ENCODE results near the gene PARN.
"Not testable (repeated sequence)": the region's sequence is repeated elsewhere in the genome, so short reads cannot be mapped to it uniquely, and the experiment has no call there.

PARN gene

DNA sequence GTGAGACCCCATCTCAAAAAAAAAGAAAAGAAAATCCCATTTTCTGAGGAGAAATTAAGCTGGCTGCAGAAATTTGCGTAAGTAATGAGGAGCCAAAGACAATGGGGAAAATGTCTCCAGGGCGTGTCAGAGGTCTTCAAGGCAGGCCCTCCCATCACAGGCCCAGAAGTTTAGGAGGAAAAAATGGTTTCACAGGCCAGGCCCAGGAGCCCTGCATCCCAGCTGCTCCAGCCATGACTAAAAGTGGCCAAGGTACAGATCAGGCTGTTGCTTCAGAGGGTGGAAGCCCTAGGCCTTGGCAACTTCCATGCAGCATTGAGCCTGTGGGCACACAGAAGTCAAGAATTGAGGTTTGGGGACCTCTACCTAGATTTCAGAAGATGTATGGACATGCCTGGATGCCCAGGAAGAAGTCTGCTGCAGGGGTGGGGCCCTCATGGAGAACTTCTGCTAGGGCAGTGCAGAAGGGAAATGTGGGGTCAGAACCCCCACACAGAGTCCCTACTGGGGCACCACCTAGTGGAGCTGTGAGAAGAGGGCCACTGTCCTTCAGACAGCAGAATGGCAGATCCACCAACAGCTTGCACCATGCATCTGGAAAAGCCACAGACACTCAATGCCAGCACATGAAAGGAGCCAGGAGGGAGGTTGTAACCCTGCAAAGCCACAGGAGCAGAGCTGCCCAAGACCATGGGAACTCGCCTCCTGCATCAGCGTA is 55.2 kb downstream of the PARN start:
- not testable (repeated sequence) for H3K4me3 Mint-ChIP-seq; H3K27ac Mint-ChIP-seq; H3K4me1 Mint-ChIP-seq (ENCODE audit: low read depth); DNase-seq (ENCODE audit: low spot score); H3K27me3 Mint-ChIP-seq (ENCODE audit: low read depth); H3K9me3 Mint-ChIP-seq
- peaks cover 48% of the 10 kb centered on the region for H3K36me3 Mint-ChIP-seq (ENCODE audit: low read depth)

DNA sequence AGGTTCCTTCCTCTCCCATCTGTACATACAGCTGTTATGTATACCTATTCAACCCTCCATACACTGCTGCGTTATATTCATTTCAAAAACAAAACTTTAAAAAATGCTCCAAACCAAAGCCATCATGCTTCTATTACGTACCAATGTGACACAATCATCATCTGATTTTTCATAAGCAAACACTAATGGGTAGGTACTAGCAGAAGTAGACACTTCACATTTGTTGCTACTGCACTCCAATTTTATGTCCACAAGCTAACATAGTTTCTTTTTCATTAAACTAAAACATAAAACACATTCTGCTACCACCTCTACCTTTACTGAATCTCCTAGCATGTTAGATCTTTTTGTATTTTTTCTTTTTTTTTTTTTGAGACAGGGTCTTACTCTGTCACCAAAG is 57.5 kb downstream of the PARN start:
- DNase-seq (ENCODE audit: low spot score): no peak
- H3K9me3 Mint-ChIP-seq: peaks cover 6% of the 10 kb centered on the region
- H3K4me1 Mint-ChIP-seq (ENCODE audit: low read depth): peaks cover 7% of the 10 kb centered on the region
- no peak overlapping the region for H3K27ac Mint-ChIP-seq
- no peaks in the 10 kb centered on the region for H3K27me3 Mint-ChIP-seq (ENCODE audit: low read depth)
- H3K4me3 Mint-ChIP-seq: no peak overlapping the region
- H3K36me3 Mint-ChIP-seq (ENCODE audit: low read depth): peaks cover 46% of the 10 kb centered on the region

DNA sequence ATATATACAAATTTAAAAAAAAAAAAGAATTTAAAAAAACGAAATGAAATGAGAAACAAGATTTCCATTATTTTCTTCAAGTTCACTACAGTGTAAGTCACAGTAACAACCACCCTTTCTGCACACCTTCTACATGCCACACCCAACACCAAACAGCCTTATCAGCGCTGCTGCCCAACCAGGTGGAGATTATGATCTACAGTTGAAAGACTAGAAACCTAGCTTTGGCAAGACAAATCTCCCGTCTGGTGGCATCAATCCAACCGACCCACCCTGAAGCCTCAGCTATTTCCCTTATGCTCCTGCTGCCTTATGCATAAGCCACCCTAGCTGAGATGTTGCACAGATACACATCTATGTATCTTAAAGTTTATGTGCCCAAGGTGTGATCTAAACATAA is 60.8 kb downstream of the PARN start:
- no peak for DNase-seq (ENCODE audit: low spot score)
- H3K27me3 Mint-ChIP-seq (ENCODE audit: low read depth): no peaks in the 10 kb centered on the region
- no peak overlapping the region for H3K27ac Mint-ChIP-seq
- peaks cover 14% of the 10 kb centered on the region for H3K4me1 Mint-ChIP-seq (ENCODE audit: low read depth)
- peaks cover 17% of the 10 kb centered on the region for H3K36me3 Mint-ChIP-seq (ENCODE audit: low read depth)
- no peaks in the 10 kb centered on the region for H3K9me3 Mint-ChIP-seq
- no peak overlapping the region for H3K4me3 Mint-ChIP-seq

DNA sequence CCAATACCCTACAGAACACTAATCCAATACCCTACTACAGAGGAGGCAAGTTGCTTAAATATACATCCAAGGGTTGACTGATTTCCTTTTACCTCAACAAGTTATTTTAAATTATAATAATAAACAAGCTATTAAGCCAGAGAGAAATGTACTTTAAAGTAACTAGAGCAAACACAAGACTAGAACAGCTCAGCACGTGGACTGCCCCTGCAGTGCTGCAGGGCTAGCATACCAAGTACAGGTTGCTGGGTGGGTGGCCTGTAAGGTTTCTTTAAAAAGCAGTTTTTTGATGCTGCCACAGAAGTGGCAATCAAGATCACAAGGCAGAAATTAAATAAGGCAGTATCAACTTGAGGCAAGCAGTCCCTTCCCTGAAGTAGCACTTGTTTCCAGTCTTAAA is 63.5 kb downstream of the PARN start:
- no peak for DNase-seq (ENCODE audit: low spot score)
- Mint-ChIP-seq H3K27me3 (ENCODE audit: low read depth) (no peaks in the 10 kb centered on the region), H3K4me3 (no peak overlapping the region), H3K36me3 (ENCODE audit: low read depth) (peaks cover 6% of the 10 kb centered on the region), H3K27ac (no peak overlapping the region), H3K9me3 (no peaks in the 10 kb centered on the region), H3K4me1 (ENCODE audit: low read depth) (peaks cover 13% of the 10 kb centered on the region)

DNA sequence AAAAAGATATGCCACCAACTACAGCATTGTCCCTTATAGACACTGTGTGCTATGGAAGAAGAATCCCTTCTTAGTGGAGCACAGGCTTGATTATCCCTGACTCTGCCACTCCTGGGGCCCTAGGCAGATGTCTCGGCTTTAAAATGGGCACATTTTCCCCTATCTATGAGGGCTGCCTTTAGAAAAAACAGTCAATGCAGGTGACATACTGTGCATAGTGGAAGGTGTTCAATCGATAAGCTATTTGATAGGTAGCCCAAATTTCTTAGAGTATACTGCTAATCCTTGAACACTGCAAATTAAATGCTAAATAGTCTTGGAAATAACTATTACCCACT is 64.4 kb downstream of the PARN start:
- Mint-ChIP-seq H3K4me1 (ENCODE audit: low read depth) (peaks cover 13% of the 10 kb centered on the region), H3K27me3 (ENCODE audit: low read depth) (no peaks in the 10 kb centered on the region), H3K4me3 (no peak overlapping the region), H3K9me3 (no peaks in the 10 kb centered on the region), H3K27ac (no peak overlapping the region), H3K36me3 (ENCODE audit: low read depth) (peaks cover 6% of the 10 kb centered on the region)
- DNase-seq (ENCODE audit: low spot score): no peak

DNA sequence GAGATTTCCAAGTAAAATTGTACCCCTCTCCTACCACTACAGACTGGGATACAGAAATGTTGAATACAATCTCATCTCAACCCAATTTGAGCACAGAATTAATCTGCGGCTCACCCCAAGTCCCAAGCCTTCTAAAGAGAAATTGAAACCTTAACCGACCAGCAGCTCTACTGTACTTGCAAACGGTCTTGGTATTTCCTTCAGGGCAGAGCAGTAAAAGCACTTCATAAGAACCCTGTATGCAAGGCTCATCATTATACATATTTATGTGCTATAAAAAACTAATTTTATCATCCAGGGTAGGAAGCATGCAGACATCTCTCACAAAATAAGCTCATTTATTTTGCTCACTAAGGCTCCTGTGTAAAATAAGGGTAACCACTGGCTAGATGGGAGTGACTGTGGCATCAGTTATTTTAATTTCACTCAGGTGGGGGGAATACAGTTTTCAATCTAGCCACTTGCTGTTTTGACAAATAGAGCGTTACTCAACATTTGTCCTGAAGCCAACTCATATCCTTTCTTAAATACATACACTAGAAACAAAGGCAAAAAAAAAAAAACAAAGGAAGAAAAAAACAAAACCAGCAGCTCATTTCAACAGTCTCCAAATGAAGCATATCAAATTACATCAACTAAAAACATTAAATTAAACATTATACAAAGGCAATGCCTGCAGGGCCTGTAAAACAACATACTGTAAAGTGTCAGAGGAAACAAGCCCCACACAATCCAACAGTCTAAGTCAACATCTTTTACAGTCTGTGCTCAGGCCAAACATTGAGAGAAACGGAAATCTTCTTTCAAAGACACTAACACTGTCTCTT is 65.0 kb downstream of the PARN start:
- DNase-seq (ENCODE audit: low spot score): no peak
- H3K9me3 Mint-ChIP-seq: no peaks in the 10 kb centered on the region
- peak overlapping the region; percentile 56 for H3K27ac Mint-ChIP-seq
- H3K4me1 Mint-ChIP-seq (ENCODE audit: low read depth): peaks cover 13% of the 10 kb centered on the region
- no peak overlapping the region for H3K4me3 Mint-ChIP-seq
- no peaks in the 10 kb centered on the region for H3K27me3 Mint-ChIP-seq (ENCODE audit: low read depth)
- H3K36me3 Mint-ChIP-seq (ENCODE audit: low read depth): peaks cover 6% of the 10 kb centered on the region

DNA sequence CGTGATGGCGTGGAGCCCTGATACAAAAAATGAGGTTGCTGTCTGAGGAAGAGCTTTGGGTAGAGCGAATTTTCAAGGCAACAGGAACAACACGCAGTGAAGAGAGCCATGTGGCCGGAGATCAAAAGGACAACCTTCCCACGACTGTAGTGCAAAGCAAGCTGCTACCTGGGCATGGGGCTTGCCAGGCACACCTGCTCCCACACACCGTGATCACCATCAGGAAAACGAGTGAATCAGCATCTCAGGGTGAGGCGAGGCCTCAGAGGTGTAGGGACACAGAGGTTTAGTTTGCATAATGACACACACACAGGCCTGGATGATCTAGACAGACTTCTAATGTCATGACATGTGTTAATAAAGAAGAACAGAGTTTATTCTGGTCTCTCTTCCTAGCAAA is 65.7 kb downstream of the PARN start:
- H3K27ac Mint-ChIP-seq: peak overlapping the region; percentile 4
- no peak overlapping the region for H3K4me3 Mint-ChIP-seq
- peaks cover 10% of the 10 kb centered on the region for H3K4me1 Mint-ChIP-seq (ENCODE audit: low read depth)
- peaks cover 3% of the 10 kb centered on the region for H3K36me3 Mint-ChIP-seq (ENCODE audit: low read depth)
- no peaks in the 10 kb centered on the region for H3K9me3 Mint-ChIP-seq
- H3K27me3 Mint-ChIP-seq (ENCODE audit: low read depth): no peaks in the 10 kb centered on the region
- DNase-seq (ENCODE audit: low spot score): no peak

DNA sequence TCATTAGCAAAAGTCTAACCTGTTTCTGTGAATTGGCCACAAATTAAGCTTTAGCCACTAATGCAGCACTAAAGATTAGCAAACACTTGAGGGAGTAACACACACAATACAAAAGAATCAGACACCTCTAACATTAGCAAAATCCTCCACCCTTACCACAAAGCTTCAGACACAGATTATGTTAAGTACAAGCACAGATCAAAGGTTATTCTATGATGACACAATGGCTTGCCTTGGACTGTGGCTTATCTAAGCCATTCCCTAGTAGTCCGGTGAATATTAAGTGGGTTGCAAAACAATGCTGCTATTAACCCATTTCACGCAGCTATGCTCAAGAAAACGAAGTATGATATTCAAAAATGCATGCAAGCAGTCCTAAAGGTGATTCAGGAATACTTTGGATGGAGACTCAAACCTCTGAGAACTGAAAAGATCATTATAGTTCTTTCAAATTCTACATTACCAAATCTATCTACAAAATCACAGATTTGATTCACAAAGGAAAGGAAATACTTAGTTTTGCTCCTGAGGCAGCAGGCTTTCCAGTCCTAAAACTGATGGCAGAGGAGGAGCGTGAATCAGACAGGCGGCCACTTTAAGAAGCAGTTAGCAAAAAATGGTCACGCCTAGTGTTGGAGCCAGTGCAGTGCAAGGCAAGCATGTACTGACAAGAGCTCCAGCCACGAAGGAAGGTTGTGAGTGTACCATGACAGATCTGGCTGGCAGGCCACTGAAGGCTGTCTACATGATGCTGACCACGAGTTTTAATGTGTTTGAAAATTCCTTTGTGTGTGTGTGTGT is 67.2 kb downstream of the PARN start:
- no peak overlapping the region for H3K4me3 Mint-ChIP-seq
- peaks cover 3% of the 10 kb centered on the region for H3K36me3 Mint-ChIP-seq (ENCODE audit: low read depth)
- no peaks in the 10 kb centered on the region for H3K9me3 Mint-ChIP-seq
- DNase-seq (ENCODE audit: low spot score): no peak
- H3K27ac Mint-ChIP-seq: no peak overlapping the region
- H3K27me3 Mint-ChIP-seq (ENCODE audit: low read depth): no peaks in the 10 kb centered on the region
- peaks cover 8% of the 10 kb centered on the region for H3K4me1 Mint-ChIP-seq (ENCODE audit: low read depth)

DNA sequence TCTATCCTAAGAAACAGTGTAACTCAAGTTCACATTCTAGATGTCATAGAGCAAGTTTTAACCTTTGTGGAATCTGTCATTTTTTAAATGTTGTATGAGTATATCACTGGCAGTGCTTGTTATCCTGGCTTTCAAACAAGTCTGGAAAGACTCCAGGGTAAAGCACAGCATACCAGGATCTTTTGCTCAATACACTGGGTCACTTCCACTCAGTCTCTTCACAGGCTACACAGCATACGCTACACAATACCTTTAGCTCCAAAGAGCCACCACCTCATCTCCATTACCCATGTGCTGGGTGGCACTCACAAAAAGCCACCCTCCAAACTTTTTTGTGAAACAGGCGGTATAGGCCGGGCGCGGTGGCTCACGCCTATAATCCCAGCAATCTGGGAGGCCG is 69.5 kb downstream of the PARN start:
- Mint-ChIP-seq H3K9me3 (no peaks in the 10 kb centered on the region), H3K27me3 (ENCODE audit: low read depth) (no peaks in the 10 kb centered on the region), H3K4me3 (no peak overlapping the region), H3K36me3 (ENCODE audit: low read depth) (peaks cover 3% of the 10 kb centered on the region), H3K27ac (no peak overlapping the region), H3K4me1 (ENCODE audit: low read depth) (peaks cover 8% of the 10 kb centered on the region)
- DNase-seq (ENCODE audit: low spot score): no peak

DNA sequence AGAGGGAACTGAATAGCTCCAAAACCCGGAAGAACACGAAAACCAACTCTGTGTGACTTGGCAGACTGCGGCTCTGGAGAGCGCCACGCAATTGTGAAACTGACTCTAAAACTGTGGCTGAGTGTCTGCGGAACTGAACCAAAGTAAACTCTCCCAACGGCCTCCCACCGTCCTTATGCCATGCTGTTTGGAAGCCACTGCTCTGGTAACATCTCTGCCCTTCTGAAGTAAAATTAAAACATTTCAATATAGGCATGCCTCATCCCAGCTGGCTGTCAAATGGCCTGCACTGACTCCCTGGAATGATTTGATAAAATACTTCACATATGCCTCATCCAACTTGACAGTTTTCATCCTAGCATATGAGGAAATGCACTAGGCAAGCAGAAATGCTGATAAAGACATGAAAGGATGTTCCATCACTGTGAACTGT is 70.2 kb downstream of the PARN start:
- Mint-ChIP-seq H3K4me1 (ENCODE audit: low read depth) (peaks cover 2% of the 10 kb centered on the region), H3K36me3 (ENCODE audit: low read depth) (peaks cover 3% of the 10 kb centered on the region), H3K4me3 (no peak overlapping the region), H3K9me3 (no peaks in the 10 kb centered on the region), H3K27ac (no peak overlapping the region), H3K27me3 (ENCODE audit: low read depth) (no peaks in the 10 kb centered on the region)
- DNase-seq (ENCODE audit: low spot score): no peak

DNA sequence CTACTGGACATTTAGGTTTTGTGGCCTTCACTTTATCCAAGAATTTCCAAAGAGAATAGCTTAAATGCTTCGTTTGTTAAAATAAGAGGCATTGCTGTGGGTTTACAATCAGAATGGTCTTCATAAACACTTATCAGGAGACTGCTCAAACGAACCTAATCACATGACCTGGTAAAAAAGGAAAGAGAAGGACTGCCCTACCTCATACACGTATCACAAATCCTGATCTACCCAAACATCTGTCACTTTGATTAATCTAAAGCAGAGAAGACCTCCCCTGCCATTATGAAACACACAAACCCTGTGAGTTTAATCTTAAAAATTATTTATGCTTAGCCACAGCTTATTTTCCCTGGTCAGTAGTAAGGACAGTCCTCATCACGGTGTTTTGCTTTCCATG is 76.6 kb downstream of the PARN start:
- DNase-seq (ENCODE audit: low spot score): no peak
- Mint-ChIP-seq H3K9me3 (no peaks in the 10 kb centered on the region), H3K36me3 (ENCODE audit: low read depth) (peaks cover 22% of the 10 kb centered on the region), H3K27ac (no peak overlapping the region), H3K27me3 (ENCODE audit: low read depth) (no peaks in the 10 kb centered on the region), H3K4me3 (no peak overlapping the region), H3K4me1 (ENCODE audit: low read depth) (no peaks in the 10 kb centered on the region)

DNA sequence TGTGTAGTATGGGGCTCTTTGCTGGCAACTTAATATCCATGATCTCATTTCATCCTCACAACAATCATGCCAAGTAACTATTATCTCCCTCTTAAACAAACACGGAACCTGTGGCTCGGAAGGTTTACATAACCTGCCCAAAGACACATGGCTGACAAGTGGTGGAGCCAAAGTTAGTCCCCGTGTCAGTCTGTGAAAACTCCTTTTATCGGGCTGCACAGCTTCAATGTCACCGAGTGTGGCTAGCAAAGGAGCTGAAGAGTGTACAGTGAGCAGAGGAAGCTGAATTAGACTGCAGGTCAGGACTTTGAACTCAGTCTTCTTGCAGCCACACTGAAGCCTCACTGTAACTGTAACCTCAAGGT is 80.3 kb downstream of the PARN start:
- H3K36me3 Mint-ChIP-seq (ENCODE audit: low read depth): peaks cover 26% of the 10 kb centered on the region

DNA sequence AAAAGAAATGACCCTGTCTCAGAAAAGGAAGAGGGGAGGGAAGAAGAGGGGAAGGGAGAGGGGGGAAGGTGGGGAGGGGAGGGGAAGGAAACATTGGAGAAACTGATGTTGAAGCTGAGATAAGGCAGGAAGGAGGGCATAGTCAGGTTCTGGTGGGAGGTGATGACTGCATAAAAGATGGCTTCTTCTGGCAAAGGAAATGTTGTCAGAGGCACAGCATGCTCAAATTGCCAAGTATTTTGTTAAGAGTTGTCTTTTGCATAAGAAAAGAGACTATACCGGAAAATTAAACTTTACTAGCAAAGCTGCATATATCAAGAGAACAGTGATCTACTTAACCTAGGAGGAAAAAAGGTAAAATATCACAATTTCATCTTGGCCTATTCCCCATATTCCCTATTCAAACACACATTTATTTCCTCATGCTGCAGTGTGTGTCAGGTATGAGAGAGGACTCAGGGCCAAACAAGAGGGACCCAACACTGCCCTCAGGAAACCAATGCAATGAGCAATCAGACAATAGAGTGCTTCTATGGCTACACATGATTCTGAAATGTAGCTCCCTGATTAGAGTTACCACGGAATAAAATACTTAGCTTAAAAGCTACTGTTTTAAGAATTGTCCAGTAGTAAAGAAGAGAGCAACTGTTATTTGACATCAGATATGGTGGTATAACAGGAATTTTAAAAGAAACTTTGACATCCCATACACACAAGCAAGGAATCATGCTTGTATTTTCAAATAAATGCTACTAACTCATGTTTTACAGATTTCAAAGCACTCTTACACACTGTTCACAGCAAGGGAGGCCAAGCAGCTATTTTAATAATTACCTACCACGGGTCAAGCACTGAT is 80.9 kb downstream of the PARN start:
- no peaks in the 10 kb centered on the region for H3K9me3 Mint-ChIP-seq

More for the DNA sequence above, 80.3 kb downstream of the PARN start:
- Mint-ChIP-seq H3K4me3 (no peak overlapping the region), H3K4me1 (ENCODE audit: low read depth) (no peaks in the 10 kb centered on the region), H3K27me3 (ENCODE audit: low read depth) (no peaks in the 10 kb centered on the region), H3K9me3 (no peaks in the 10 kb centered on the region), H3K27ac (no peak overlapping the region)
- DNase-seq (ENCODE audit: low spot score): no peak

More for the DNA sequence above, 80.9 kb downstream of the PARN start:
- H3K27me3 Mint-ChIP-seq (ENCODE audit: low read depth): no peaks in the 10 kb centered on the region
- no peak overlapping the region for H3K4me3 Mint-ChIP-seq
- H3K4me1 Mint-ChIP-seq (ENCODE audit: low read depth): no peaks in the 10 kb centered on the region
- peaks cover 26% of the 10 kb centered on the region for H3K36me3 Mint-ChIP-seq (ENCODE audit: low read depth)
- no peak overlapping the region for H3K27ac Mint-ChIP-seq
- DNase-seq (ENCODE audit: low spot score): no peak
